Cardiac fibroblast (primary cell): ENCODE data around the gene TNF.

Experiments used
- DNase-seq, 2 donors: peaks; one replicate each; pipeline versions ENCODE4 v3.0.0 to v3.0.0-alpha.2; 2010; ENCODE audit warnings: low read depth in 2 of 2
- H3K4me3 ChIP-seq, 2 donors: replicated peaks in 1 of 2; 1 replicate in 1 of 2; 2 replicates in 1 of 2; pipeline ENCODE4 v1.5.1; 2011; ENCODE audit warnings: low read depth in 2 of 2, low read length in 2 of 2, mild to moderate bottlenecking in 2 of 2, moderate library complexity in 1 of 2
- TF ChIP-seq, protein P1 (sequence below): IDR thresholded peaks from one replicate; pipeline ENCODE4 v1.5.1; 2011; ENCODE audit warnings: low read depth, mild to moderate bottlenecking, low read length, inconsistent platforms

Gene TNF

DNA sequence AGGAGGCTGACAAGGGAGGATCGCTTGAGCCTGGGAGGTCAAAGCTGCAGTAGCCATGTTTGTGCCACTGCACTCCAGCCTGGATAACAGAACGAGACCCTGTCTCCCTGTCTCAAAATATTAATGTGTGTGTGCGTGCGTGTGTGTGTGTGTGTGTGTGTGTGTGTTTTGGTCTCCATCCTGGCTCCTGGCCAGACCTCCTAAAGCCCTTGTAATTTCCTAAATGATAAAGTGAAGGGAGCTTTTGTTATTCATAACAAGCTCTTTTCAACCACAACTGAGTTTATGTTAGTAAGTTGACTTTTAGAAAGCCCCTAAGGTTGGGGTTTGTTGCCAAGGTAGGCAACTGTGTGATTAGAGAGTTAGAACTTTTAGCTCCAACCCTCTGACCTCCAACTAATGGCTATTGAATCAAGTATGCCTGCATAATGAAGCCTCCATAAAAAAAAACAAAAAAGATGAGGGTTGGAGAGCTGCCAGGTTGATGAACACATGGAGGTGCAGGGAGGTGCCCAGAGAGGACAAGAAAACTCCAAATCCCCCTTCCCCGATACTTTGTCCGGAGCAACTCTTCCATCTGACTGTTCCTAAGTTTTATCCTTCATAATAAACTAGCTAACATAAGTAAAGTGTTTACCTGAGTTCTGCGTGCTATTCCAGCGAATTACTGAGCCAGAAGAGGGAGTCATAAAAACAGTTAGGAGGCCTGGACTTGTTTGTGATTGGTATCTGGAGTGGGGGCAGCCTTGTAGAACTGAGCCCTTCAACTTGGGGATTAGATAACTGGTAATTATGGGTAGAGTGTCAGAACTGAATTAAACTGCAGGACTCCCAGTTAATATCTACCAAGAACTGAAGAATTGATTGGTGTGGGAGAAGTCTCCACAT is 34.4 kb downstream of the TNF start:
- H3K4me3 ChIP-seq: no peak overlapping the region
- TF ChIP-seq, protein P1, sequence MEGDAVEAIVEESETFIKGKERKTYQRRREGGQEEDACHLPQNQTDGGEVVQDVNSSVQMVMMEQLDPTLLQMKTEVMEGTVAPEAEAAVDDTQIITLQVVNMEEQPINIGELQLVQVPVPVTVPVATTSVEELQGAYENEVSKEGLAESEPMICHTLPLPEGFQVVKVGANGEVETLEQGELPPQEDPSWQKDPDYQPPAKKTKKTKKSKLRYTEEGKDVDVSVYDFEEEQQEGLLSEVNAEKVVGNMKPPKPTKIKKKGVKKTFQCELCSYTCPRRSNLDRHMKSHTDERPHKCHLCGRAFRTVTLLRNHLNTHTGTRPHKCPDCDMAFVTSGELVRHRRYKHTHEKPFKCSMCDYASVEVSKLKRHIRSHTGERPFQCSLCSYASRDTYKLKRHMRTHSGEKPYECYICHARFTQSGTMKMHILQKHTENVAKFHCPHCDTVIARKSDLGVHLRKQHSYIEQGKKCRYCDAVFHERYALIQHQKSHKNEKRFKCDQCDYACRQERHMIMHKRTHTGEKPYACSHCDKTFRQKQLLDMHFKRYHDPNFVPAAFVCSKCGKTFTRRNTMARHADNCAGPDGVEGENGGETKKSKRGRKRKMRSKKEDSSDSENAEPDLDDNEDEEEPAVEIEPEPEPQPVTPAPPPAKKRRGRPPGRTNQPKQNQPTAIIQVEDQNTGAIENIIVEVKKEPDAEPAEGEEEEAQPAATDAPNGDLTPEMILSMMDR: no peak
- peak in 1 of 2 donors; percentile 38 for DNase-seq

DNA sequence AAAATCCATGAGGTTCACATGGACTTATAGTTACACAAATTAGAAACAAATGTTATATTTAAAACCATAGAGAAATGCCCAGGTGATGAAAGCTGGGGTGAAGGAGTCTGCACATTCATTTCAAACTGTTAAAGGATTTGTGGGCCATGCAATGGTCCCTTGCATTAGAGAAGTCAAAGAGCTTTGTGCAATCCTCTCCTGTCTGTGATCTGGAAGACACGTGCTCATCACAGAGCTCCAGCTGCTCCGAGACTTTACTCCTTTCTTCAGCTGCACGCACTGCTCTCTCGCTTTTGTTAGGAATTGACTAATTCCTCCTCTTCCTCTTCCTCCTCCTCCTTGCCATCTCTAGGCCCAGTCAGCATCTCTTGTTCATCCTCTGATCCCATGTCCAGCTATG is 35.6 kb downstream of the TNF start:
- DNase-seq: no peak
- TF ChIP-seq, protein P1: no peak
- H3K4me3 ChIP-seq: no peak overlapping the region

DNA sequence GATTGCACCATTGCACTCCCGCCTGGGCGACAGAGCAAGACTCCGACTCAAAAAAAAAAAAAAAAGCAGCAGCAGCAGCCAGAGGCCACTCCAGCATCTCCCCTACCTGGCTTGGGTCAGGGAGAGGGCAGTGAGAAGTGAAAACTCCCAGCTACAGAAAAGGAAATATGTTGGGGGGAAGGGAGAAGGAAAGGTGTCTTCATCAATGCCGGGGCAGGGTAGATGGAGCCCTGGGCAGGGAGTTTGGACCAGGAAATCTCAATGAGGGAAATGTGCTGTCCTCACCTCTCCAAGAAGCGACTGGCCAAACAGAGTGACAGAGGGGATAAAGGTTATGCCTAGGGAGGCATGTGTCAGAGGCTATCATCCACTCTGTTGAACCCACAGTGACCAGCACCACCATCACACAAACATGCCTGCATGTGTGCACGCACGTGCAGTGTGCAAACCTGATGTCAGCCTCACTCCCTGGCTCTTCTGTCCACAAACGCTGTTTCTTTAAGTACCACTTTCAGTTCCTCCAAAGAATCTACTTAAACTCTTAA is 38.8 kb downstream of the TNF start:
- DNase-seq: no peak
- no peak overlapping the region for H3K4me3 ChIP-seq
- TF ChIP-seq, protein P1: no peak

DNA sequence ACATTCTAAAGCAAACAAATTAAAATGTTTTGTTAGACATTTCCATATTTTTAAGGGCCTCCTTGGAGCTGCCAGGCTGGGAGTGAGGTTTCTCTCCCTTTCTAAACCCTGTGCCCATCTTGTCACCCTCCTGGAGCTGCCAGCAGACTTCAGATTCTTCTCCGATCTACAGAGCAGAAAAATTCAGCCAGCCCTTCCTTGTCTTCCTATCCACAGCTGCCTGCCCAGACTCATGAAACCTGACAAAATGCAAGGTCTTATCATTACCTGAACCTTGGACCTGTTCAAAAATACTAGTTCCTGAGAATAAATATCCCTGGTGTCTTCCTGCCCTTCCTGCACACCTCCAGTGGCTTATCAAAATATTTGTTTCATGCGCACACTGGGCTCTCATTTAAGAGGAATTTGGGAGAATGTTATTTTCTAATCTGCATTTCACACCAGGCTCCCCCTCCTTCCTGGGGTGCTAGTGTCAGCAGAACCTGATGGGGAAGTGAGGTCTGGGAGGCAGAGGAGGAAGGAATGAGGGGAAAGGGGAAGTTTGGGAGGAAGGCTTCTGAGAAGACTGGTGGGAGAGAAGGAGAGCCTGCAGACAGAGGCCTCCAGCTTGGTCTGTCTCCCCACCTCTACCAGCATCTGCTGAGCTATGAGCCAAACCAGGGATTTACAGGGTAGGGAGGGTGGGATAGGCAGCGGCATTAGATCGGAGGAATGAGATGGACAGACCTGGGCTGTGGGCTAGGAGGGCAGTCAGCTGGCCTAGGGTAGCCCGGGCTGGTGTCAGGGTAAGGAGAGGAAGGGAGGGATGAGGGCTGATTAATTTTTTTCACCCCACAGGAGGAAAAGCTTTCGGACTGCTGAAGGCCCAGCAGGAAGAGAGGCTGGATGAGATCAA is 39.6 kb downstream of the TNF start, which contains the start of gene AIF1:
Gene AIF1 (plus strand): TSS at position 551 of the 895 bp plus-strand sequence. CDS start 96 bp downstream, at position 647.
- TF ChIP-seq, protein P1: no peak
- no peak for DNase-seq
- no peak within 1 kb of the TSS for H3K4me3 ChIP-seq

DNA sequence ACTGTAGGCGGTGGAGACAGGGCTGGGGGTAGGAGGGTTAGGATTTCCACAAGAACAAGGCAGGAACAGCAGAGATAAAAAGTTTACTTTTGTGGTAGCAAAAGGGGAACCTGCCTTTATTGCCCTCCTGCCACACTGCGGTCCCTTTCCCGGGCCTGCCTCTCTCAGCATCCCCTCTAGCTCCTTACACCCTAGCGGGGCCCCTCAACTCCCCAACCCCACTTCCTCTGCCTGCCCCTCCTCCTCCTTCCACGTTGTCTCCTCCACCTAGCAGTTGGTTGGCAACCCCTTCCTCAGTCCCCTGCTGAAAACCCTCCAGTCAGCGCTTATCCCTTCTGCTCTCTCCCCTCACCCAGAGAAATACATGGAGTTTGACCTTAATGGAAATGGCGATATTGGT is 40.4 kb downstream of the TNF start:
- TF ChIP-seq, protein P1: no peak
- H3K4me3 ChIP-seq: no peak overlapping the region
- no peak for DNase-seq

DNA sequence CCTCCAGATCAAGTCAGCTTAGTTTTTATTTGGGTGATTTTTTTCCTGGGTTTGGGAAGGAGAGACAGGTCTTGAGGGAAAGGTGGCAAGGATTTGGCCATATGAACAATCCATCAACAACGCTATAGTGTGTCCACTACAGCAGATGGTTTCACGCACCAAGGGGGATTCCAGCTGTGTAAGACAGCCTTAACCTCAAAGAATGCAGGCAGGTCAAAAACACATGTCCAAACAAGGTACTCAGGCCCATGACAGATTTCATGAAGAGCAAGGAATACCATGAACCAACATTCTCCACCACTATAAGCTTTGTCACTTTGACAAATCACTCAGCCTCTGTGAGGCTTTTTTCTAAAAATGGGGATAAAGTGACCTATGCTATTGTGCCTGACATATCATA is 41.6 kb downstream of the TNF start:
- no peak for DNase-seq
- TF ChIP-seq, protein P1: no peak
- H3K4me3 ChIP-seq: no peak overlapping the region
